Mesothelial cell of epicardium (in vitro differentiated cells): ENCODE results near the gene BSG. TPM values are rescaled to one million over a fixed set of nuclear protein-coding genes. Genes with fewer than 3 reads are reported as not detected.
"Not testable (repeated sequence)": the region's sequence is repeated elsewhere in the genome, so short reads cannot be mapped to it uniquely, and the experiment has no call there.

Source experiments
- DNase-seq, 2 experiments: peaks; one replicate each; pipeline ENCODE4 v3.0.0; 2021; ENCODE audit warnings: low spot score in 2 of 2; ENCODE audit not compliant: unreplicated experiment in 2 of 2
- H3K27ac Mint-ChIP-seq: 2 replicates; pipeline ENCODE4 v1.8.0; 2021; ENCODE audit warnings: mixed read lengths
- H3K27me3 Mint-ChIP-seq: 2 replicates; pipeline ENCODE4 v1.8.0; 2021; ENCODE audit warnings: low read depth, mixed read lengths
- H3K36me3 Mint-ChIP-seq: 2 replicates; pipeline ENCODE4 v1.8.0; 2021; ENCODE audit warnings: mixed read lengths
- H3K4me1 Mint-ChIP-seq: 2 replicates; pipeline ENCODE4 v1.8.0; 2021; ENCODE audit warnings: mixed read lengths
- H3K4me3 Mint-ChIP-seq: 2 replicates; pipeline ENCODE4 v1.8.0; 2021; ENCODE audit warnings: mild to moderate bottlenecking, moderate library complexity, mixed read lengths
- H3K9me3 Mint-ChIP-seq: 2 replicates; pipeline ENCODE4 v1.8.0; 2021; ENCODE audit warnings: mixed read lengths
- total RNA-seq: library from RNA; stranded (reverse); gene quantifications from 3 replicates; pipeline ENCODE4 v1.2.1, GENCODE V29; 2021
- TF ChIP-seq, protein P1 (sequence below): fragments of 200-600 bp; sonication (generic); IDR thresholded peaks from one replicate; pipeline ENCODE4 v1.5.0; 2021; ENCODE audit warnings: antibody characterized with exemption; ENCODE audit not compliant: unreplicated experiment

Gene BSG
- total RNA-seq, 1 donor from 2014 or later = 414 TPM

DNA sequence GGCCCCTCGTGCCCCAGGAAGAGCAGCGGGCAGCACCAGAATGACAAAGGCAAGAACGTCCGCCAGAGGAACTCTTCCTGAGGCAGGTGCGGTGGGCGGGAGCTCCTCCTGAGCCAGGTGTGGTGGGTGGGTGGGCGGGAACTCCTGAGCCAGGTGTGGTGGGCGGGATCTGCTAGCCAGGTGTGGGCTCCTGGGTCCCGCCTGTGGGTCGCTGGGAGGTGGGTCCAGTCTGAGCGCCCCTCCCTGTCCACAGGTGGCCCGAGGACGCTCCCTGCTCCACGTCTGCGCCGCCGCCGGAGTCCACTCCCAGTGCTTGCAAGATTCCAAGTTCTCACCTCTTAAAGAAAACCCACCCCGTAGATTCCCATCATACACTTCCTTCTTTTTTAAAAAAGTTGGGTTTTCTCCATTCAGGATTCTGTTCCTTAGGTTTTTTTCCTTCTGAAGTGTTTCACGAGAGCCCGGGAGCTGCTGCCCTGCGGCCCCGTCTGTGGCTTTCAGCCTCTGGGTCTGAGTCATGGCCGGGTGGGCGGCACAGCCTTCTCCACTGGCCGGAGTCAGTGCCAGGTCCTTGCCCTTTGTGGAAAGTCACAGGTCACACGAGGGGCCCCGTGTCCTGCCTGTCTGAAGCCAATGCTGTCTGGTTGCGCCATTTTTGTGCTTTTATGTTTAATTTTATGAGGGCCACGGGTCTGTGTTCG lies 10.3 kb downstream of the BSG start:
- H3K36me3 Mint-ChIP-seq = no peaks in the 10 kb centered on the region
- H3K4me1 Mint-ChIP-seq = no peaks in the 10 kb centered on the region
- no peak for DNase-seq
- H3K27ac Mint-ChIP-seq = no peak overlapping the region
- H3K4me3 Mint-ChIP-seq = no peak overlapping the region
- TF ChIP-seq, protein P1, sequence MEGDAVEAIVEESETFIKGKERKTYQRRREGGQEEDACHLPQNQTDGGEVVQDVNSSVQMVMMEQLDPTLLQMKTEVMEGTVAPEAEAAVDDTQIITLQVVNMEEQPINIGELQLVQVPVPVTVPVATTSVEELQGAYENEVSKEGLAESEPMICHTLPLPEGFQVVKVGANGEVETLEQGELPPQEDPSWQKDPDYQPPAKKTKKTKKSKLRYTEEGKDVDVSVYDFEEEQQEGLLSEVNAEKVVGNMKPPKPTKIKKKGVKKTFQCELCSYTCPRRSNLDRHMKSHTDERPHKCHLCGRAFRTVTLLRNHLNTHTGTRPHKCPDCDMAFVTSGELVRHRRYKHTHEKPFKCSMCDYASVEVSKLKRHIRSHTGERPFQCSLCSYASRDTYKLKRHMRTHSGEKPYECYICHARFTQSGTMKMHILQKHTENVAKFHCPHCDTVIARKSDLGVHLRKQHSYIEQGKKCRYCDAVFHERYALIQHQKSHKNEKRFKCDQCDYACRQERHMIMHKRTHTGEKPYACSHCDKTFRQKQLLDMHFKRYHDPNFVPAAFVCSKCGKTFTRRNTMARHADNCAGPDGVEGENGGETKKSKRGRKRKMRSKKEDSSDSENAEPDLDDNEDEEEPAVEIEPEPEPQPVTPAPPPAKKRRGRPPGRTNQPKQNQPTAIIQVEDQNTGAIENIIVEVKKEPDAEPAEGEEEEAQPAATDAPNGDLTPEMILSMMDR = no peak
- H3K9me3 Mint-ChIP-seq = no peaks in the 10 kb centered on the region
- peaks cover 14% of the 10 kb centered on the region for H3K27me3 Mint-ChIP-seq

DNA sequence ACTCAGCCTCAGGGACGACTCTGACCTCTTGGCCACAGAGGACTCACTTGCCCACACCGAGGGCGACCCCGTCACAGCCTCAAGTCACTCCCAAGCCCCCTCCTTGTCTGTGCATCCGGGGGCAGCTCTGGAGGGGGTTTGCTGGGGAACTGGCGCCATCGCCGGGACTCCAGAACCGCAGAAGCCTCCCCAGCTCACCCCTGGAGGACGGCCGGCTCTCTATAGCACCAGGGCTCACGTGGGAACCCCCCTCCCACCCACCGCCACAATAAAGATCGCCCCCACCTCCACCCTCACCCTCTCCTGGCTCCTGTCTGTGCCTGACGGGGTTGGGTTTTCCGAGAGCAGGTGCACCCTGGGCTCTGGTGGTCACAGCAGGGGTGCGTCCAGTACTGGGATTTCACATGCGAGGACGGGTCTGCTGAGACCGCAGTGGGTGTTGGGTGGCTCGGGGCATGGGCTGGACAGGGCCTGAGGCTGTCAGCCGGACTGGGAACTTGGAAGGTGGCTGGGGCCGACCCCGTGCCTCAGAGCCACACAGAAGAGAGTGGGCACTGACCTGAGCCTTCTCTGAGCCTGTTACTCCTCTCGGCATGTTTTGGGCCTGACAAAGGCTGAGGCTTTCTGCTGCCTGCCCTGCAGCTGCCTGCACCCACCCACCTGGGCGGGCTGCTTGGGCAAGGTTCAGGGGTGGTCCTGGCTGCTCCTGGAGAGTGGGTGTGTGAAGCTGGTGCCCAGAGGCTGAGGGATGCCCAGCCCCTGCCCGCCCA lies 11.0 kb downstream of the BSG start:
- TF ChIP-seq, protein P1 = no peak
- Mint-ChIP-seq H3K4me3 (no peak overlapping the region), H3K27me3 (peaks cover 20% of the 10 kb centered on the region), H3K27ac (no peak overlapping the region), H3K36me3 (no peaks in the 10 kb centered on the region), H3K4me1 (peaks cover 1% of the 10 kb centered on the region), H3K9me3 (no peaks in the 10 kb centered on the region)
- no peak for DNase-seq

DNA sequence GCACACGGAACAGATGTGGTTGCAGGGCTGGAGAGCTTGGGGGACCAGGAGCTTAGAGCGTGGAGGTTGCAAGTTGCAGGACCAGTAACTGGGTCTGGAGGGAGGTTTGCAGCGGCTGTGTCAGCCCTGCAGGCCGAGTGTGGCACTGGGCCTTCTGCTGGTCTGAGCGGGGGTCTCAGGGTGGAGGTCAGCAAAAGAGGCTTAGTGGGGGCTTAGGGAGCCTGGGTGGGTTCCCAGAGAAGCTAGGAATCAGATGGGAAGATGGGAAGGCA lies 11.5 kb downstream of the BSG start:
- H3K27ac Mint-ChIP-seq = no peak overlapping the region
- DNase-seq = no peak
- H3K4me1 Mint-ChIP-seq = peaks cover 1% of the 10 kb centered on the region
- peaks cover 25% of the 10 kb centered on the region for H3K27me3 Mint-ChIP-seq
- TF ChIP-seq, protein P1 = no peak
- H3K9me3 Mint-ChIP-seq = no peaks in the 10 kb centered on the region
- H3K4me3 Mint-ChIP-seq = no peak overlapping the region
- no peaks in the 10 kb centered on the region for H3K36me3 Mint-ChIP-seq

DNA sequence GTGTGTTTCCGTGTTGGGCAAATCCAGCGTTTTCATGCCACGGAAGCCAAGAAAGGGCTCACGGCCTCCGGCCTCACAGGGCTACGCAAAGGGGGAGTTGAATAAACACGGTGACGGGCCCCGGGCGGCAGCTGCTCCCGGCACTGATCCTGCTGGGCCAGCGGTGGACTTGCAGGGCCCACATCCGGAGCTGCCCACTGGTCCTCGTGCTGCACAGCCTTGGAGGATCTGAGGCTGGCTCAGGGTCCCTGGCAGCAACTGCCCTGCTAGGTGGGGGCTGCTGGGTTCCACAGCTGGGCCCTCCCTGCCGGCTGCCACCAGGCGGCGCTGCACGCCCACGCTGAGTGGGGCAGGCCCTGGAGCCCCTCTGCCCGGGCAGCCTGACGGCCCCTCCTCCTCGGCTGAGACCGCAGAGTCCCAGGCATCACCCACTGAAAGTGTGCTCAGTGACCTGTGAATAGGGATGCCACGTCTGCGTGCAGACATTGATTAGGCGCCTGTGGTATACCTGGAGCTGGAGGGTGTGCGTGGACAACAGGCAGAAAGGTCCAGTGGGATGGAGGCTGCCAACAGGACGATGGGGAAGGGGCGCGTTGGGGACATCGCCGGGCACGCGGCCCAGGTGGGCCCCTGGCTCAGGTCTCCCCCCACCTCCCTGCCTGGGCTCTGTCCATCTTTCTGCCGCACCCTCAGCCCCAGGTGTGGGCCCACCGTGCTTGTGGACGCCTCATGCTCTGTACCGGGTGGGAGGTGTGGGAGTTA lies 12.0 kb downstream of the BSG start:
- H3K27me3 Mint-ChIP-seq = peaks cover 29% of the 10 kb centered on the region
- no peaks in the 10 kb centered on the region for H3K9me3 Mint-ChIP-seq
- H3K27ac Mint-ChIP-seq = no peak overlapping the region
- peaks cover 4% of the 10 kb centered on the region for H3K4me1 Mint-ChIP-seq
- H3K4me3 Mint-ChIP-seq = no peak overlapping the region
- H3K36me3 Mint-ChIP-seq = no peaks in the 10 kb centered on the region
- DNase-seq = peak; percentile 63 to 80
- TF ChIP-seq, protein P1 = peak; percentile 85

DNA sequence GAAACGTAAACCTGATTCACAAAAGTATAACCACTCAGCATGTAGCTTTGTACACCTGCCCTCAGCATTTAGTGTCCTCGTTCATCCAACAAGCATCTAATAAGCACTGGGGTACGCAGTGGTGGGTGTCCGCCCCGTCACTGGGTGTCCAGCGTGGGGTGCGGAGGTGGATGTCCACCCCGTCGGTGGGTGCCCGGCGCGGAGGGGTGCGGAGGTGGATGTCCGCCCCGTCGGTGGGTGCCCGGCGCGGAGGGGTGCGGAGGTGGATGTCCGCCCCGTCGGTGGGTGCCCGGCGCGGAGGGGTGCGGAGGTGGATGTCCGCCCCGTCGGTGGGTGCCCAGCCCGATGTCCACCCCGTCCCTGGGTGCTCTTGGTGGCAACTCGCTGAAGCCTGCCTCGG lies 12.8 kb downstream of the BSG start:
- peaks cover 29% of the 10 kb centered on the region for H3K27me3 Mint-ChIP-seq
- H3K36me3 Mint-ChIP-seq, H3K27ac Mint-ChIP-seq, H3K9me3 Mint-ChIP-seq, DNase-seq, H3K4me3 Mint-ChIP-seq, H3K4me1 Mint-ChIP-seq: not testable (repeated sequence)
